Thyroid gland (tissue), 4 donors: Measurements from ENCODE around the gene MSH5. TPM values are rescaled to one million over a fixed set of nuclear protein-coding genes. Genes with fewer than 3 reads are reported as not detected.

Source experiments
- DNase-seq, 2 donors: peaks; one replicate each; pipeline ENCODE4 v3.0.0-alpha.2; 2019
- H3K27ac ChIP-seq, 3 donors: fragments of 200-600 bp; sonication (generic); 1 replicate in 2 of 3; 2 replicates in 1 of 3; pipeline ENCODE4 v1.5.1; 2016 to 2019; ENCODE audit warnings: mild to moderate bottlenecking in 1 of 3, moderate library complexity in 1 of 3
- H3K27me3 ChIP-seq: fragments of 200-600 bp; sonication (generic); one replicate; pipeline ENCODE4 v1.5.1; 2019
- H3K36me3 ChIP-seq, 2 donors: fragments of 200-600 bp; sonication (generic); one replicate each; pipeline ENCODE4 v1.5.1; 2016 to 2019
- H3K4me1 ChIP-seq, 2 donors: fragments of 200-600 bp; sonication (generic); one replicate each; pipeline ENCODE4 v1.5.1; 2017 to 2019
- H3K4me3 ChIP-seq, 3 donors: fragments of 200-600 bp; sonication (generic); replicated peaks in 1 of 3; 1 replicate in 2 of 3; 2 replicates in 1 of 3; pipeline ENCODE4 v1.5.1; 2016; ENCODE audit warnings: mild to moderate bottlenecking in 1 of 3
- H3K9me3 ChIP-seq: fragments of 200-600 bp; sonication (generic); one replicate; pipeline ENCODE4 v1.5.1; 2017
- CTCF ChIP-seq, 6 experiments: fragments of 200-600 bp in 3 of 6; fragments of 450-650 bp in 3 of 6; sonication (generic) in 3 of 6; IDR thresholded peaks; one replicate each; pipeline ENCODE4 v1.5.1; 2016 to 2019; ENCODE audit warnings: antibody characterized with exemption in 6 of 6, mild to moderate bottlenecking in 2 of 6, inconsistent platforms in 1 of 6, moderate library complexity in 1 of 6
- POLR2A ChIP-seq, 2 donors: fragments of 450-650 bp; IDR thresholded peaks; one replicate each; pipeline ENCODE4 v1.6.1; 2017; ENCODE audit warnings: antibody characterized with exemption in 2 of 2, mild to moderate bottlenecking in 2 of 2, moderate library complexity in 1 of 2
- WGBS, 2 donors: methylation state at CpG; one replicate each; pipeline ENCODE4 v1.1.5; 2017; 5-methylcytosine and 5-hydroxymethylcytosine counted together
- intact Hi-C: fragments of 100-400 bp; cut with DNase I; formaldehyde crosslinking; loops from one replicate; pipeline ENCODE4 v1.15.1; 2023
- total RNA-seq, 4 donors: library from RNA; depleted of rRNA; stranded (reverse); fragments of >200 nt; gene quantifications; one replicate each; pipeline ENCODE4 v1.2.3, GENCODE V29; 2016

The MSH5 gene
- total RNA-seq, 4 donors from 2014 or later: 5.6 to 11.2 (median 7.2) TPM

GRCh38 chr6:31729515-31729978 lies 10.3 kb upstream of the MSH5 start:
- peaks cover 33 to 42% of the 10 kb centered on the region in 2 donors for H3K36me3 ChIP-seq
- WGBS, 2 donors: 0 to 1% methylated on average over 17 to 20 of the region's 29 CpGs
- peak overlapping the region; percentile 82 to 98 (median 93) for H3K27ac ChIP-seq
- intact Hi-C loops: loop anchor here (10.0 kb wide), 1 partner anchor 105 kb away; no protein-coding TSS in a partner anchor
- TF ChIP-seq CTCF (IDR thresholded peaks at IDR 0.05) (peak; percentile 29 to 72 (median 60)), POLR2A (IDR thresholded peaks at IDR 0.05) (no peak)
- peak; percentile 93 to 95 for DNase-seq
- peak overlapping the region; percentile 55 to 84 (median 62) for H3K4me3 ChIP-seq
- H3K9me3 ChIP-seq: no peaks in the 10 kb centered on the region
- peaks cover 30 to 51% of the 10 kb centered on the region in 2 donors for H3K4me1 ChIP-seq
- H3K27me3 ChIP-seq: no peaks in the 10 kb centered on the region

DNA sequence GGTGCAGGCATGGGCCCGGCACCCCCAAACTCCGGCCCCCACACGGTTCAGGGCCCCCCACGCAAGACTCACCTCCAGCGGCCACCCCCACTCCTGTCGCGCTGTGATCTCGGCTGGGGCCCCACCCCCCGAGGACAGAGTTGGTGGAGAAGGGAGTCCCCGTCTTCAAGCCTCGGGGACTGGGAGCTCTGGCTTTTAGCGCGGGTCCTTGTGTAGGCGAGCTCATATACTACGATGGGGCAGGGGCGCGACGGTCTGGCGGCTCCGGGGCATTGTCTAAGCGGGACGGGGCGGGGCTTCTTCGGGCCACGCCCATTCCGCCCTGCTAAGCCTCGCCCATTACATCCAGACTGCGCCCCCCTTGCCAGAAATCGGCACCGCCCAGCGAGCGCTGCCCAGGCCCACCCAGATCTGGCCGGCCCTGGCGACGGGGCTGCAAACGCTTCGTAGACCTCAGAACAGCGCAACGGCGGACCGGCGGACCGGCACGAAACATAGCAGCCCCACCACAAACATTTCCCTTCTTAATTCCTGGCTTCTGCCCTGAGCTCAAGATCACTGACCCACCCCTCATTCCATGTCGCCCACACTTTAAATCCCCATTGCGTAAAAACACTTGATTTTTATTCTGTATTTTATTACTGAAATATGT lies 9.7 kb upstream of the MSH5 start:
- peak; percentile 84 to 86 for DNase-seq
- H3K4me1 ChIP-seq: peaks cover 35 to 53% of the 10 kb centered on the region in 2 donors
- WGBS, 2 donors: 10 to 11% methylated on average over 21 to 26 of the region's 46 CpGs
- H3K4me3 ChIP-seq: peak overlapping the region; percentile 55 to 84 (median 62)
- intact Hi-C loops: loop anchor here (5.0 to 10.0 kb wide), 2 partner anchors 43 to 105 kb away; no protein-coding TSS in a partner anchor
- H3K27ac ChIP-seq: peak overlapping the region; percentile 82 to 98 (median 93)
- H3K27me3 ChIP-seq: no peaks in the 10 kb centered on the region
- H3K36me3 ChIP-seq: peaks cover 33 to 42% of the 10 kb centered on the region in 2 donors
- TF ChIP-seq CTCF (IDR thresholded peaks at IDR 0.05): no peak
- peak; percentile 57 to 79 for TF ChIP-seq POLR2A (IDR thresholded peaks at IDR 0.05)
- H3K9me3 ChIP-seq: no peaks in the 10 kb centered on the region

- H3K27me3 ChIP-seq: no peaks in the 10 kb centered on the region
- peaks cover 33 to 42% of the 10 kb centered on the region in 2 donors for H3K36me3 ChIP-seq
- H3K4me1 ChIP-seq: peaks cover 37 to 53% of the 10 kb centered on the region in 2 donors
- H3K4me3 ChIP-seq: no peak overlapping the region
- TF ChIP-seq CTCF (IDR thresholded peaks at IDR 0.05): no peak
- no peak for TF ChIP-seq POLR2A (IDR thresholded peaks at IDR 0.05)
- 88 to 89% methylated on average over 11 of the region's 11 CpGs for WGBS, 2 donors
- H3K9me3 ChIP-seq: no peaks in the 10 kb centered on the region
- intact Hi-C loops: loop anchor here (5.0 kb wide), 1 partner anchor 43 kb away; no protein-coding TSS in a partner anchor
- no peak for DNase-seq
- H3K27ac ChIP-seq: peak overlapping the region; percentile 82 to 98 (median 93)
These were observed 9.1 kb upstream of the MSH5 start for GRCh38 chr6:31730631-31731086.

DNA sequence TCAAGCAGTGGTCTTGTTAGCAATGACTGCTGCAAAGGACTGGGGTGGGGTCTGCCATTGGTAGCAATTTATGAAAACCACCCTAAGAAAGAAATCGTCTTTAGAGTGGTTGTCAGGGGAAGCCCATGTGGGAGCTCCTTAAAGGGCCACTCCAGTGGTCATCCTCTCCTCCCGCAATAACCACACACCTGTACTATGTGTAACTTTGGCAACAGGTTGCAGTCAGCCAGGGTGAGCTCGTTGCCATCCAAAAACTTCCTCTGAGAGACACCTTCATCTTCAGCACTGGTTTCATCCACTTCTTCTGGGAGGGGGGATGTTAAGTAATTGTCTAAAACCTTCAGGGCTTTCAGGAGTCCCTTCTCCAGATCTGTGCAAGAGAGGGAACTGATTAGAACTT lies 7.8 kb upstream of the MSH5 start:
- 68 to 79% methylated on average over 3 of the region's 3 CpGs for WGBS, 2 donors
- TF ChIP-seq CTCF (IDR thresholded peaks at IDR 0.05) (no peak), POLR2A (IDR thresholded peaks at IDR 0.05) (no peak)
- Histone ChIP-seq H3K27me3 (no peaks in the 10 kb centered on the region), H3K9me3 (no peaks in the 10 kb centered on the region), H3K4me1 (peaks cover 39 to 45% of the 10 kb centered on the region in 2 donors), H3K4me3 (no peak overlapping the region), H3K27ac (no peak overlapping the region), H3K36me3 (peaks cover 33 to 42% of the 10 kb centered on the region in 2 donors)
- no peak for DNase-seq
- intact Hi-C loops: loop anchor here (5.0 kb wide), 1 partner anchor 45 kb away; no protein-coding TSS in a partner anchor

DNA sequence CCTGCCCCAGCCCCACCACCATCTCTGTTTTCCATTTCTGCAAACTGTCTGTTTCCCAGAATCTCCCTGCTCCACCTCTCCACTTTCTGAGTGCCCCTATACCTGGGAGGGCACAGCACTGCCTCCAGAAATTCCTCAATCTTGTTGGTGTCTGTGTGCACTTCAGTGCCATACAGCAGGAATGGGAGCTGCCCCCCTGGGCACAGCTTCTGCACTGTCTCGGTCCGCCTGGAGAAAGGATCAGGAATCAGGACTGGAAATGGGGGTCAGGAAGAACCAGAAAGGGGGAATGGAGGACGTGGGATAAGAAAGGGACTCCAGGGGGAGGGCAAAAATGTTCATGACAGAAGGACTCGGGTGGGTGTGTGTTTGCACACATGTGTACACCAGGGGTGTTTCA lies 6.1 kb upstream of the MSH5 start:
- DNase-seq: no peak
- TF ChIP-seq POLR2A (IDR thresholded peaks at IDR 0.05) (no peak), CTCF (IDR thresholded peaks at IDR 0.05) (no peak)
- Histone ChIP-seq H3K4me3 (no peak overlapping the region), H3K4me1 (peaks cover 23 to 42% of the 10 kb centered on the region in 2 donors), H3K36me3 (peaks cover 33 to 38% of the 10 kb centered on the region in 2 donors), H3K27ac (peak overlapping the region in 2 of 3 donors; percentile 82 to 90), H3K9me3 (no peaks in the 10 kb centered on the region), H3K27me3 (no peaks in the 10 kb centered on the region)
- WGBS, 2 donors: 89 to 92% methylated on average over 4 of the region's 4 CpGs
- intact Hi-C loops: loop anchor here (5.0 kb wide), 1 partner anchor 46 kb away; no protein-coding TSS in a partner anchor
